HG02571 (cell line): ENCODE results near the gene HABP4.

Experiments
- ATAC-seq: cut with Tn5 transposase; IDR thresholded peaks from one replicate; pipeline ENCODE4 v1.9.1; 2021; ENCODE audit warnings: mild to moderate bottlenecking, moderate library complexity; ENCODE audit not compliant: unreplicated experiment

Gene HABP4

GRCh38 chr9:96449845-96450612, at the start of gene HABP4:
Gene HABP4, plus strand, starts transcription at chr9:96450169. Its CDS starts 111 bp downstream, at chr9:96450280.
- ATAC-seq, result peak; percentile 96

- ATAC-seq, result no peak
Observed at GRCh38 chr9:96408409-96409280, 41.3 kb upstream of the HABP4 start.

- ATAC-seq, result no peak
Observed at GRCh38 chr9:96411129-96411838, 38.7 kb upstream of the HABP4 start.

DNA sequence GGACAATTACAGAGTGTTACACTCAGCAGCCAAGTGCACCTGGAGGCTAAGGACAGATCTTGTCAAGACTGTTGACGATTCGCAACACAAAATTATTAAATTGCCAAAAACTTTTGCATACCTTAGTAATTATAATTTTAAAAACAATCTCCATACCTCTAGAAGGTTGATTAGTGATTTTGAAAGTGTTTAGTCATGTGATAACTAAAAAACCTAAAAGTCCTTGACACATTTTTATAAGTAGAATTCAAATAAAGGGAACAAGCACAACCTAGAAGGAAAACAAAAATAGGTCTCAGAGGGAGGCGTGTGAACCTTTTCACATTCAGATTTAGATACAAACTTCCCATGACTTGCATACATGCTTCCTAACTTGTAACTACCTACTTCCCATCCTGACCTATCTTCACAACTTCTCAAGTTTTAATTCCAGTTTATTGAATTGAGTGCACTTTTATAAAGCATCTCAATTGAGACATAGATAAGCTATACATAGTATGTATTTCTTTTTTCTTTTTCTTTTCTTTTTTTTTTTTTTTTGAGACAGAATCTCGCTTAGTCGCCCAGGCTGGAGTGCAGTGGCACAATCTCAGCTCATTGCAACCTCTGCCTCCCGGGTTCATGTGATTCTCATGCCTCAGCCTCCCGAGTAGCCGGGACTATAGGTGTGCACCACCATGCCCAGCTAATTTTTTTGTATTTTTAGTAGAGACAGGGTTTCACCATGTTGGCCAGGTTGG, 37.6 kb upstream of the HABP4 start:
- ATAC-seq, result no peak

DNA sequence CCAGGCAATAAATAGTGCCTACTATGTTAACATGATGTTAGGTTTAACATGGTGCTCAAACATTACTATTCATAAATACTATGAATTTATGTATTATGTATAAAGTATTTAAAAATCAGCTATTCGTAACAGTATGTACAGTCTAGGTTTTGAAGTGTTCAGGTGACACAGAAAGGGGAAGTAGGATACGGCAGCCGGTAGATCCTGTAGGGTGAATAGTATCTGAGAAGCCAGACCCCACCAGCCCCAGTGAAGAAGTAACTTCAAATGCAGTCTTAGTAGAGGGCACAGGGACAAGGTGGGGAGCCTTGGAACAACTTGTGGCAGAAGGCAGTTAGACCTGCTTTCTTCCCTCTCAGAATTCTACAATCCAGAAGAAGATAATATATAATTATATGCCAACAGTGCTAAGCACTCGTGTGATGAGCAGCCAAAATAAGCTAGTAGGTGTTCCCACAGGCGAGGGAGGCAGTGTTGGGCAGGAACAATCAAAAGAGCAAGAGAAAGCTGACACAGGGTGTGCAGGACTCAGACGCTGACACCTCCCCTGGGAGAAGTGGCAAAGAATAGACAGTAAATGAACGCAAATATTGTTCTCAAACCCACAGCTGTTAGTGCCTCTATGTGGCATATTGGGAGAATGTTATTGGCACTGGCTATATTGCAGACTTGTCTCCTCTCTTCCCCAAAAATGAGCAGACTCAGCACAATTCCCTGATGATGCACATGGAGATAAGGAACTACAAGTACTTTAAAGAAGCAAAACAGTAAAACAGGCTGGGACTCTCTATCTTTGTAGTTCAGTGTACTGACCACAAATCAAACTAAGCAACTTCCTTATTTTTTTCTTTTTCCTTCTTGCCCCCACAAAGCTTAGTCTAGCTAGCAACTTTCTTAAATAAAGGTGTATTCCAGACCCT, 36.4 kb upstream of the HABP4 start:
- peak; percentile 22 for ATAC-seq

GRCh38 chr9:96417051-96417586, 32.9 kb upstream of the HABP4 start:
- peak; percentile 31 for ATAC-seq

- peak; percentile 0 for ATAC-seq
Observed at GRCh38 chr9:96417661-96418082, 32.3 kb upstream of the HABP4 start.

- peak; percentile 59 for ATAC-seq
Observed at GRCh38 chr9:96418083-96418919, 31.7 kb upstream of the HABP4 start, which contains the start of gene ZNF367. Gene ZNF367, minus strand, starts transcription at chr9:96418370. Its CDS starts 338 bp downstream, at chr9:96418032.

GRCh38 chr9:96418920-96419690, 30.9 kb upstream of the HABP4 start:
- ATAC-seq, result peak; percentile 32

GRCh38 chr9:96419691-96419969, 30.3 kb upstream of the HABP4 start:
- ATAC-seq, result no peak

DNA sequence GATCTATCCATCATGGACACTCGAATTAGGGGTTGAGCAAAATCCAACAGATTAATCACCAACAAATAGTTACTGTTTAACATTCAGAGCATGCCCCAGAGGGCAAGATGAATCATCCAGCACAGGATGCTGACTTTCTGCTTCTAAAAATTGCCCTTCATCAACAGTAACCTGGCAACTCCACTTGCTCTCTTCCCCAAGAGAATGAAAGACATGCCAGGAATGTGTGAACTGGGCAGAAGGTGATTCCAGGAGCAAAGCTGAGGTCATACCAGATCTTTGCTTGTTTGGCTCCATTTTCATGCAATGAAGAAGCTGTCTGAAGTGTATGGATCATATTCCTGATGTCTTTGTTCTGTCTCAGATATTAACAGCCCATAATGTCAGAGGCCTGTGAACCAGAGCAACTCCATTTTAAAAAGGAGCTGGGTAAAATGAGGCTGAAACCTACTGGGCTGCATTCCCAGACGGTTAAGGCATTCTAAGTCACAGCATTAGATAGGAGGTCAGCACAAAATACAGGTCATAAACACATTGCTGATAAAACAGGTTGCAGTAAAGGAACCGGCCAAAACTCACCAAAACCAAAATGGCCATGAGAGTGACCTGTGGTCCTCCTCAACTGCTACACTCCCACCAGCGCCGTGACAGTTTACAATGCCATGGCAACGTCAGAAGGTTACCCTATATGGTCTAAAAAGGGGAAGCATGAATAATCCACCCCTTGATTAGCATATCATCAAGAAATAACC, 29.3 kb upstream of the HABP4 start:
- ATAC-seq, result no peak

DNA sequence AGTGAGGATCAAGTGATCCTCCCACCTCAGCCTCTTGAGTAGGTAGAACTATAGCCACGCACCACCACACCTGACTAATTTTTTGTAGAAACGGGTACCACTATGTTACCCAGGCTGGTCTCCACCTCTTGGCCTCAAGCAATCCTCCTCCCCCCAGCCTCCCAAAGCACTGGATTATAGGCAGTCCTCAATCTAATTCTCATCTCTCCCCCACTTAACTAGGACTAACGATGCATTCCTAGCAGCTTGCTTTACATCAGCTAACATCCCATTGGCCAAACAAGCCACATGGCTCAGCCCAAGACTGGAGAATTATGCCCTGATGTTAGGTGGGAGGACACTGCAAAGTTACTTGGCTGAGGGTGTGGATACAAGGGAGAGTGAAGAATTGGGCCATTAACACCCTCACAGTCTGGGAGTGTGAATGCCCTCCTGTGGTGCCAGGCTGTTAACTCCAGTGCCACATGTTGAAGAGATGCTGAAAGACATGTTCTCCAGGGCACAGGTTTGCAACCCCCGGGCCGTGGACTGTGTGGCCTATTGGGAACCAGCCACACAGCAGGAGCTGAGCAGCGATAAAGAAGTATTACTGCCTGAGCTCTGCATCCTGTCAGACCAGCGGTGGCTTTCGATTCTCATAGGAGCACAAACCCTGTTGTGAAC, 26.5 kb upstream of the HABP4 start:
- ATAC-seq, result no peak

- no peak for ATAC-seq
Observed at GRCh38 chr9:96423985-96424336, 26.0 kb upstream of the HABP4 start.

- ATAC-seq, result no peak
Observed at GRCh38 chr9:96425500-96426169, 24.3 kb upstream of the HABP4 start.

GRCh38 chr9:96429732-96430131, 20.2 kb upstream of the HABP4 start:
- ATAC-seq, result no peak

GRCh38 chr9:96430377-96430776, 19.6 kb upstream of the HABP4 start:
- no peak for ATAC-seq
